HL-60/S4 treated with retinoic acid at 250 ng/mL for 4 days and 3 days (cell line): ENCODE results near the gene BBX.
"Not testable (repeated sequence)": the region's sequence is repeated elsewhere in the genome, so short reads cannot be mapped to it uniquely, and the experiment has no call there.

Source experiments
- in situ Hi-C: fragments of 300-500 bp; cut with MboI; formaldehyde crosslinking; loops from 2 replicates; pipeline ENCODE4 v1.7.0; 2022; ENCODE audit warnings: low sequenced_read_pairs

The BBX gene

DNA sequence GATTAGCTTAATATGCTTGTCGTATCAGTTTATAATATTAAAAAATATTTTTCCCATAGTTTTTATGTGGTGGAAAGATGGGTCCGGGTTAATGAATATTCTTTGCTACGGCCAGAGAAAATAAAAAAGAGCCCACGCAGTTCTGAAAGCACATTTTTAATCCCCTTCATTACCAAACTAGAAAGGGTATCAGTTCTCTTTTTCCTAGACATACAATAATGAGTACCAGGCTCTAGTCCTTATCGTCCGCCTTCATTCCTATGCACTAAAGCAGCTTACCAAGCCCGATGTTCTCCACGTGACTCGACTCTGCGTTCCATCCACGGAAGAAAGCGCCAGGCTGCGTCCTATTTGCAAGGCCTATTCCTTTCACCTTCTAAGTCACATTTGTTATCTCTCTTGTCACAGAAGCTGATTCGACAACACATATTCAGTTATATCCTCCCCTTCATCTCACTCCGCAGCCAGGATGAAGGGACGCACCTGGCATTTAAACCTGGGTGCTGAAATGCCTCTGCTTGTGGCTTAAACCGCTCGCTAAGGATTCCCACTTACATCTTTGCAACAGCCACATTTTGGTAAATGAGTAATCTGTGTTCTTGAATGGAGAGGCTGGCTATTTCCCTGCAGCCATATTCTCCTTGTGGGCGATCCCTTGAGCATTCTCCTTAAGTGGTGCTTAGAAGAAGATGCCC lies 311.1 kb downstream of the BBX start:
- in situ Hi-C loops = no loop called here

DNA sequence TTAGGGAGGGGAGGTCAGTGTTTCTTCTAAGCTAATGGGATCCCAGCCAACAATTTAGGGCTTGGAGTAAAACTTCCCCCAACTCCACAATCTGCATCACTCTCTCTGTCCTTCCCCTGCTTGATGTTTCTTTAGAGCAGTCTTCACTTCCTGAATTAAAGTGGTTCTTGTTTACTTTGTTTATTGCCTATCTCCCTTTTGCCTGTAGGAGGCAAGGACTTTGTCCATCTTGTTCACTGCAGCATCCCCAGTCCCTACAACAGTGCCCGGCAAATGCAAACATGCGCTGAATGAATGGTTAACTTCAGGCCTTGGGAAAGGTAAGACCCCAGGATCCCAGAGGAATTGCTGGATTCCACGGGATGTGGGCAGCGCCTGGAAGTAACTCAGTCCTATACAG lies 312.2 kb downstream of the BBX start:
- in situ Hi-C loops = not testable (repeated sequence)

DNA sequence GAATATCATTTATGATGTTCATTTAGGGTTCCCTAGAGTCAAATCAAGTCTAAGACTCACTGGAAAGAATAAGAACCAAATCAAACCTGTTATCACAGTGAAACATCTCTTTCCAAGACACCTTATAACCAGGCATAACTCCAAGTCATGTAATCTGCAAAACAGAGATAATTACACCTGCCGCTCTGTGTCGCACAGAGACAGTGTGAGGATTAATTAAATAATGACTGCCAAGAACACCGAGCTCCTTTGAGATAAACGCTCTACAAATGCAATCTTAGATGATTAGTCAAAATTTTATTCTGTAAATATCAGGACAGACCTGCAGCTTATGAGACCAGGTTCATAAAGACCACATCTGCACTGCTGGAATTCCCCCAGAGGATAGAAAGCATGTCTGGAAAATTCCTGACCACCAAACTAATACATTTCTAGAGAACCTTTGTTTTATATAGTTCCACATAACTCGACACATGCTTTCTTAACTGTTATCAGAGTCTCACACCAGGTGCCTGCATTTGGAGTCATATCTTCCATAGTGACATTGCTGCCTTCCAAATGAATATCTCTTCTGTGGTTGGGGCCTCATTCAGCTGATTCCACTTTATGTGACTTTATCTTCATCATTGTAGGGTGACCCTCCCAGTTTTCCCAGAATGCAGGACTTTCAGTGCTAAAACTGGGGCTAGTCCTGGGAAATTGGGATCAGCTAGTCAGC lies 315.3 kb downstream of the BBX start:
- in situ Hi-C loops = no loop called here

GRCh38 chr3:107841831-107842230 lies 319.1 kb downstream of the BBX start:
- in situ Hi-C loops = no loop called here

DNA sequence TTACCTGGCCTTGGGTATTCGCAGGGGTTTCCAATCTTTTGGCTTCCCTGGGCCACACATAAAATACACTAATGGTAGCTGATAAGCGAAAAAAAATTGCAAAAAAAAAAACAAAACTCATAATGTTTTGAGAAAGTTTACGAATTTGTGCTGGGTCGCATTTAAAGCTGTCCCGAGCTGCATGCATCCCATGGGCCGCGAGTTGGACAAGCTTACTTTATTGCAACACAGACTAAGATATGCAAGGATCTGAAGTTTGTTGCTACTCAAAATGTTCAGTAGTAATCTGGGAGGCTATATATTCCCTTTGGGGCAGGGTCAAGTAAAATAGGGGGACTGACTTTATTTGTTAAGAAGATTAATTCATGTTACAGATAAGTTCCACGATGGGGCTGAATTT lies 320.2 kb downstream of the BBX start:
- in situ Hi-C loops = no loop called here

DNA sequence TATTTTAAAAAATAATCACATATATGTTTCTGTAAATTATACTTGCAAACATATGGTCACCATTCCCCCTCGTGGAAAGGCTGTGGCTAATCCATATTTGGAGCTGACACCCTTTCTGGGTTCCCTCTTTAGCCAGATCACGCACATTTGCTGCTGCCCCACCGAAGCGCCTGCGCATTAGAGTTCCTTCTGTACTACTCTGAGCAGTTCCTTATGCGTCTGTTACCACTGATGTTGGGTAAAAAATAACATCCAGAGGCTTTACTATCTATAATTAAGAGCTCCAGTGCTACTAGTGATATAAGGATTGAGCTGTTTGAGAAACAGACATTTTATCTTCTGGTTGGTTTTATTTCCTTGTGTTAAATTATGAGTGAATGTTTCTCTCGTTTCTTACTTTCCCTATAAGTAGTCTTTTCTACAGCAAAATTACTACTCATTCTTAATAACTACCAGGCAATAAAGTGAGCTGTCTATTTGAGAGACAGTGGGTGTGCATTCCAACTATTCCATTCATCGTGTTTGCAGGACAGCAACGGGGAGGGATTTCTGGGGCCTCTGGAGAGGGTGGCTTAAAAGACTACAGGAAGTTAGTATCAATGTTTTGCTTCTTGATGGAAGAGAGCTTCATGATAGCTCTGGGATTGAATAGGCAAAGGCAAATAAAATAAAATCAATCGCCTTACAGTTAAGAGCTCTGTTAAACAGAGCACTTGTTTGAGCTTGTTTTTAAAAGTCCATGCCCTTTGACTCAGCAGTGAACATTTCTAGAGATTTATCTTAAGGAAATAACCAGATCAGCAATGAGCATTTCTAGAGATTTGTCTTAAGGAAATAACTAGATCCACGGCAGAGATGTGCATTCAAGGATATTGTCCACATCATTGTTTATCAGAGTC lies 322.9 kb downstream of the BBX start:
- in situ Hi-C loops = no loop called here

GRCh38 chr3:107846279-107846852 lies 323.6 kb downstream of the BBX start:
- in situ Hi-C loops = no loop called here

- in situ Hi-C loops = no loop called here
Measured at GRCh38 chr3:107847791-107848190, 325.0 kb downstream of the BBX start.

- in situ Hi-C loops = no loop called here
Measured at GRCh38 chr3:107848351-107848915, 325.7 kb downstream of the BBX start.

DNA sequence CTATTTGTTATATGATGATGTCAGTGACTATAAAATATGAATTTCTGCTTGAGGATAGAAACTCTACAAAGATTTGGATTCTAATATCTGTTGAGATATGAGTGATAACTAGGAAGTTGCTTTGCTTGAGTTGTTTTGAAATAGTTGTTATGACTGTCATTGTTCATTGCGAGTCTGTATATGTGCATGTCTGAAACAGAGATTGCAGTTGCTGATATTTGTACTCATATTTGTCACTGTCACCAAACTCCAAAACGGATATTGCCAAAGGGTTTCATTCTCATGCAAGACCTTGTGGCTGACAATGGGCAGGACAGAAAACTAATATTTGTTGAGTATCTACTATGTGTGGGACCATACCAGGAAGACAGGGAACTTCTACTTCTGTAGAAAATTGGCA lies 327.9 kb downstream of the BBX start:
- in situ Hi-C loops = no loop called here

GRCh38 chr3:107853821-107854220 lies 331.1 kb downstream of the BBX start:
- in situ Hi-C loops = no loop called here

DNA sequence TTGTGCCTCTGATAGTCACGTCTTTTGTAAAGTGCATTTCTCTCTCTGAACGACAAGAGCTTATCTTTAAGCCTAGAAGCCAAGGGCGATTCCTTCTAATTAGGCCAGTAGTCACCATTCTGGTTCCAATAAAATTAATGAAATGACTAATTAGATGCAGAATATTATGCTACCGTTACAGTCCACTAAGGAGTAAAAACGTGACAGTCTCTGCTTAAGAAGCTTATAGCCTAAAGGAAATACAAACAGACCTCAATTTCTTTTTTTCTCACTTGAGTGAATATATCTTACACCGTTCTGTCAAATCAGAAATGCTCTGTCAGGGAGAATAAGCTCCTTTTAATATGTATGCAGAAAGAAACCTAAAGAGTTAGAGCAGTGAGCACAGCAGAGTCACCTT lies 332.0 kb downstream of the BBX start:
- in situ Hi-C loops = no loop called here

DNA sequence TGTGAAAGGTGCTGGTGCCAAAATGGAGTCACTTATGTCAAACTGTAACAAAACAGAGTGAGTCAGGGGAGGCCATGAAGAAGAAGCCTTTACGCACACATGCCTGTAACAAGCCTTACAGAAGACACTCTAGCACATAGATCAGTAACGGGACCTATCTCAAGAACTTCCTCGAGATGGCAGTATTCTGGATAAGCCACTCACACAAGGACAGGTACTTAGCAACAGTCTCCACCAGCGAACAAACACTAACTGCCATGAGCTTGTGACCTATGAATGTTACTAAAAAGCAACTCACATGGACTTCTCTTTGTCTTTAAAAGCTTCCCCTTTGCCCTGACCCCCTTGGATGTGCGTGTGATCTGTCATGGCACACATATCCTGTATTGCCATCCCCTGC lies 332.9 kb downstream of the BBX start:
- in situ Hi-C loops = no loop called here

DNA sequence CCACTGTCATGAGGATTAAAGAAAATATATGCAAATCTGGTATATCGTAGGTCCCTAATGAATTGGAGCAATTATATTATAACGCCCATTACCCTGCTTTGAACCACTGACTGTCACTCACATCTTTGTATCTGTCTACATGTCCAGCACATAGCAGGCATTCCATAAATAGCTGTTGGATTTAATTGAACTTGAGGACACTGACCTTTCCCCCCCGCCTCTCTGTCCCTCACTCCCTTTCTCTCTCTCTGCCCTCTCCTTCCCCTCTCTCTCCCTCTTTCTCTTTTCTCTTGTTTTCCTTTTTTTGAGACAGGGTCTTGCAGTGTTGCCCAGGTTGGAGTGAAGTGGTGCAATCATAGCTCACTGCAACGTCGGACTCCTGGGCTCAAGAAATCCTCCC lies 335.1 kb downstream of the BBX start:
- in situ Hi-C loops = no loop called here

GRCh38 chr3:107858876-107859275 lies 336.1 kb downstream of the BBX start:
- in situ Hi-C loops = no loop called here
